Measurements from ENCODE around the gene NTSR1.
A peak's percentile ranks its signal among the peaks of the same experiment; 100 is the strongest.

The NTSR1 gene

GRCh38 chr20:62710886-62711702 lies 2.5 kb downstream of the NTSR1 start:
- H3K4me1 ChIP-seq (ENCODE audit: insufficient read depth, insufficient read length) = peaks cover 14% of the 10 kb centered on the region
- H3K4me3 ChIP-seq (ENCODE audit: insufficient read length, low read depth) = no peak overlapping the region
- peaks cover 65% of the 10 kb centered on the region for H3K27me3 ChIP-seq (ENCODE audit: insufficient read depth, insufficient read length)
- H3K9ac ChIP-seq (ENCODE audit: insufficient read length, low read depth) = no peak overlapping the region
- H3K9me3 ChIP-seq (ENCODE audit: insufficient read depth, low read length) = no peaks in the 10 kb centered on the region
- TF ChIP-seq ZNF274 (IDR thresholded peaks at IDR 0.05; ENCODE audit: low read depth, low read length) (no peak), SUZ12 (IDR thresholded peaks at IDR 0.05; ENCODE audit: extremely low read depth, insufficient read depth, insufficient read length) (no peak), YY1 (IDR thresholded peaks at IDR 0.05; ENCODE audit: insufficient read depth, insufficient read length) (no peak)
- no peaks in the 10 kb centered on the region for H3K36me3 ChIP-seq (ENCODE audit: insufficient read depth, insufficient read length, low read length)
- no peak for DNase-seq (ENCODE audit: low read depth, low spot score)

GRCh38 chr20:62711703-62712101 lies 3.1 kb downstream of the NTSR1 start:
- no peak overlapping the region for H3K9ac ChIP-seq (ENCODE audit: insufficient read length, low read depth)
- DNase-seq (ENCODE audit: low read depth, low spot score) = no peak
- no peak overlapping the region for H3K4me3 ChIP-seq (ENCODE audit: insufficient read length, low read depth)
- no peaks in the 10 kb centered on the region for H3K36me3 ChIP-seq (ENCODE audit: insufficient read depth, insufficient read length, low read length)
- peaks cover 14% of the 10 kb centered on the region for H3K4me1 ChIP-seq (ENCODE audit: insufficient read depth, insufficient read length)
- TF ChIP-seq YY1 (IDR thresholded peaks at IDR 0.05; ENCODE audit: insufficient read depth, insufficient read length) = no peak
- no peak for TF ChIP-seq SUZ12 (IDR thresholded peaks at IDR 0.05; ENCODE audit: extremely low read depth, insufficient read depth, insufficient read length)
- no peak for TF ChIP-seq ZNF274 (IDR thresholded peaks at IDR 0.05; ENCODE audit: low read depth, low read length)
- H3K9me3 ChIP-seq (ENCODE audit: insufficient read depth, low read length) = no peaks in the 10 kb centered on the region
- peaks cover 64% of the 10 kb centered on the region for H3K27me3 ChIP-seq (ENCODE audit: insufficient read depth, insufficient read length)

- Histone ChIP-seq H3K36me3 (ENCODE audit: insufficient read depth, insufficient read length, low read length) (no peaks in the 10 kb centered on the region), H3K4me1 (ENCODE audit: insufficient read depth, insufficient read length) (peaks cover 13% of the 10 kb centered on the region), H3K27me3 (ENCODE audit: insufficient read depth, insufficient read length) (peaks cover 57% of the 10 kb centered on the region), H3K4me3 (ENCODE audit: insufficient read length, low read depth) (no peak overlapping the region), H3K9ac (ENCODE audit: insufficient read length, low read depth) (no peak overlapping the region), H3K9me3 (ENCODE audit: insufficient read depth, low read length) (no peaks in the 10 kb centered on the region)
- TF ChIP-seq YY1 (IDR thresholded peaks at IDR 0.05; ENCODE audit: insufficient read depth, insufficient read length) (no peak), SUZ12 (IDR thresholded peaks at IDR 0.05; ENCODE audit: extremely low read depth, insufficient read depth, insufficient read length) (no peak), ZNF274 (IDR thresholded peaks at IDR 0.05; ENCODE audit: low read depth, low read length) (no peak)
- DNase-seq (ENCODE audit: low read depth, low spot score) = no peak
Measured at GRCh38 chr20:62712606-62713005, 4.0 kb downstream of the NTSR1 start.

- Histone ChIP-seq H3K9ac (ENCODE audit: insufficient read length, low read depth) (no peak overlapping the region), H3K4me3 (ENCODE audit: insufficient read length, low read depth) (no peak overlapping the region), H3K9me3 (ENCODE audit: insufficient read depth, low read length) (no peaks in the 10 kb centered on the region), H3K36me3 (ENCODE audit: insufficient read depth, insufficient read length, low read length) (no peaks in the 10 kb centered on the region), H3K4me1 (ENCODE audit: insufficient read depth, insufficient read length) (peaks cover 7% of the 10 kb centered on the region), H3K27me3 (ENCODE audit: insufficient read depth, insufficient read length) (peaks cover 43% of the 10 kb centered on the region)
- no peak for DNase-seq (ENCODE audit: low read depth, low spot score)
- TF ChIP-seq YY1 (IDR thresholded peaks at IDR 0.05; ENCODE audit: insufficient read depth, insufficient read length) = no peak
- no peak for TF ChIP-seq SUZ12 (IDR thresholded peaks at IDR 0.05; ENCODE audit: extremely low read depth, insufficient read depth, insufficient read length)
- no peak for TF ChIP-seq ZNF274 (IDR thresholded peaks at IDR 0.05; ENCODE audit: low read depth, low read length)
Measured at GRCh38 chr20:62714006-62714405, 5.4 kb downstream of the NTSR1 start.

GRCh38 chr20:62714799-62715198 lies 6.2 kb downstream of the NTSR1 start:
- H3K4me1 ChIP-seq (ENCODE audit: insufficient read depth, insufficient read length) = peaks cover 3% of the 10 kb centered on the region

GRCh38 chr20:62715201-62715600 lies 6.6 kb downstream of the NTSR1 start:
- no peak for DNase-seq (ENCODE audit: low read depth, low spot score)
- H3K9me3 ChIP-seq (ENCODE audit: insufficient read depth, low read length) = no peaks in the 10 kb centered on the region
- no peak overlapping the region for H3K9ac ChIP-seq (ENCODE audit: insufficient read length, low read depth)
- H3K4me1 ChIP-seq (ENCODE audit: insufficient read depth, insufficient read length) = peaks cover 3% of the 10 kb centered on the region
- H3K36me3 ChIP-seq (ENCODE audit: insufficient read depth, insufficient read length, low read length) = no peaks in the 10 kb centered on the region
- no peak for TF ChIP-seq YY1 (IDR thresholded peaks at IDR 0.05; ENCODE audit: insufficient read depth, insufficient read length)
- no peak for TF ChIP-seq SUZ12 (IDR thresholded peaks at IDR 0.05; ENCODE audit: extremely low read depth, insufficient read depth, insufficient read length)
- no peak for TF ChIP-seq ZNF274 (IDR thresholded peaks at IDR 0.05; ENCODE audit: low read depth, low read length)
- peaks cover 31% of the 10 kb centered on the region for H3K27me3 ChIP-seq (ENCODE audit: insufficient read depth, insufficient read length)
- no peak overlapping the region for H3K4me3 ChIP-seq (ENCODE audit: insufficient read length, low read depth)

More at GRCh38 chr20:62714799-62715198, 6.2 kb downstream of the NTSR1 start:
- no peaks in the 10 kb centered on the region for H3K9me3 ChIP-seq (ENCODE audit: insufficient read depth, low read length)
- no peak for TF ChIP-seq ZNF274 (IDR thresholded peaks at IDR 0.05; ENCODE audit: low read depth, low read length)
- no peak for TF ChIP-seq SUZ12 (IDR thresholded peaks at IDR 0.05; ENCODE audit: extremely low read depth, insufficient read depth, insufficient read length)
- no peak for TF ChIP-seq YY1 (IDR thresholded peaks at IDR 0.05; ENCODE audit: insufficient read depth, insufficient read length)
- H3K36me3 ChIP-seq (ENCODE audit: insufficient read depth, insufficient read length, low read length) = no peaks in the 10 kb centered on the region
- H3K27me3 ChIP-seq (ENCODE audit: insufficient read depth, insufficient read length) = peaks cover 35% of the 10 kb centered on the region
- no peak overlapping the region for H3K9ac ChIP-seq (ENCODE audit: insufficient read length, low read depth)
- no peak for DNase-seq (ENCODE audit: low read depth, low spot score)
- no peak overlapping the region for H3K4me3 ChIP-seq (ENCODE audit: insufficient read length, low read depth)

- Histone ChIP-seq H3K27me3 (ENCODE audit: insufficient read depth, insufficient read length) (peaks cover 19% of the 10 kb centered on the region), H3K4me1 (ENCODE audit: insufficient read depth, insufficient read length) (peaks cover 3% of the 10 kb centered on the region), H3K36me3 (ENCODE audit: insufficient read depth, insufficient read length, low read length) (no peaks in the 10 kb centered on the region), H3K4me3 (ENCODE audit: insufficient read length, low read depth) (no peak overlapping the region), H3K9ac (ENCODE audit: insufficient read length, low read depth) (peak overlapping the region; percentile 26), H3K9me3 (ENCODE audit: insufficient read depth, low read length) (peaks cover 10% of the 10 kb centered on the region)
- no peak for DNase-seq (ENCODE audit: low read depth, low spot score)
- TF ChIP-seq YY1 (IDR thresholded peaks at IDR 0.05; ENCODE audit: insufficient read depth, insufficient read length) (no peak), ZNF274 (IDR thresholded peaks at IDR 0.05; ENCODE audit: low read depth, low read length) (no peak), SUZ12 (IDR thresholded peaks at IDR 0.05; ENCODE audit: extremely low read depth, insufficient read depth, insufficient read length) (no peak)
Measured at GRCh38 chr20:62716198-62716940, 7.7 kb downstream of the NTSR1 start.

Data from NT2/D1 (cell line).